Panc1 (cell line): ENCODE results near the gene PLEKHA8. TPM values are rescaled to one million over a fixed set of nuclear protein-coding genes. Genes with fewer than 3 reads are reported as not detected.

ENCODE experiments used
- ATAC-seq: fragments of 200-7000 bp; cut with Tn5 transposase; 2 replicates; pipeline ENCODE4 v1.9.1; 2020; ENCODE audit warnings: mild to moderate bottlenecking, moderate library complexity
- Bru-seq: library from RNA; stranded (reverse); fragments of 400-500 nt; gene quantifications from one replicate; lab custom pipeline; 2021; lab: Mats Ljungman, UMichigan
- BruChase-seq, 2 experiments: library from RNA; stranded (reverse); fragments of 400-500 nt; gene quantifications; one replicate each; lab custom pipeline; 2021; lab: Mats Ljungman, UMichigan
- BruUV-seq: library from RNA; stranded (reverse); fragments of 400-500 nt; replicated peaks from 2 replicates; lab custom pipeline; 2021; lab: Mats Ljungman, UMichigan
- CTCF ChIA-PET: fragments of 300-600 bp; sonication (Branson Sonifier 250); formaldehyde crosslinking; loops from one replicate; lab custom pipeline; 2022; ENCODE audit warnings: antibody characterized with exemption; lab: Charles Lee
- POLR2A ChIA-PET: fragments of 300-600 bp; sonication (Branson Sonifier 250); formaldehyde crosslinking; loops from one replicate; lab custom pipeline; 2022; ENCODE audit warnings: antibody characterized with exemption; lab: Charles Lee
- DNase-seq: peaks from one replicate; pipeline ENCODE4 v3.0.0-alpha.2; 2010; ENCODE audit warnings: low read depth, low spot score
- H3K27ac ChIP-seq: 2 replicates; pipeline ENCODE4 v1.5.1; 2011; ENCODE audit warnings: mild to moderate bottlenecking, low read length, inconsistent platforms
- H3K27me3 ChIP-seq: fragments of 200-500 bp; sonication (Bioruptor generic); 2 replicates; pipeline ENCODE4 v1.6.0; 2014; ENCODE audit warnings: low read length, inconsistent platforms; ENCODE audit not compliant: control insufficient read depth, insufficient read depth
- H3K36me3 ChIP-seq: fragments of 200-500 bp; sonication (Bioruptor generic); 2 replicates; pipeline ENCODE4 v1.5.1; 2014; ENCODE audit warnings: inconsistent platforms, mild to moderate bottlenecking, low read length, moderate library complexity; ENCODE audit not compliant: control insufficient read depth, insufficient read depth
- H3K4me1 ChIP-seq: 2 replicates; pipeline ENCODE4 v1.5.1; 2011; ENCODE audit warnings: inconsistent platforms, mild to moderate bottlenecking, low read length, moderate library complexity; ENCODE audit not compliant: control insufficient read depth, insufficient read depth
- H3K4me3 ChIP-seq, 2 experiments: 2 replicates each; pipeline ENCODE4 v1.5.1; 2011 to 2012; ENCODE audit warnings: low read depth in 2 of 2, low read length in 2 of 2, mild to moderate bottlenecking in 2 of 2, inconsistent platforms in 1 of 2, moderate library complexity in 1 of 2
- H3K9me3 ChIP-seq: fragments of 200-500 bp; sonication (Bioruptor generic); 2 replicates; pipeline ENCODE4 v1.5.1; 2014; ENCODE audit warnings: low read depth, mild to moderate bottlenecking, inconsistent platforms, low read length, moderate library complexity; ENCODE audit not compliant: control insufficient read depth, insufficient read depth
- POLR2AphosphoS5 ChIP-seq: IDR thresholded peaks from 2 replicates; pipeline ENCODE4 v1.6.1; 2012; ENCODE audit warnings: mild to moderate bottlenecking, low read depth, low read length, moderate library complexity
- REST ChIP-seq, 2 experiments: IDR thresholded peaks; 2 replicates each; pipeline ENCODE4 v1.6.1; 2011 to 2012; ENCODE audit warnings: low read depth in 2 of 2, control low read depth in 1 of 2, low read length in 1 of 2, mild to moderate bottlenecking in 1 of 2, moderate library complexity in 1 of 2; ENCODE audit not compliant: insufficient read depth in 1 of 2
- SIN3A ChIP-seq: IDR thresholded peaks from 2 replicates; pipeline ENCODE4 v1.6.1; 2012; ENCODE audit warnings: low read depth, mild to moderate bottlenecking, low read length, moderate library complexity, borderline replicate concordance; ENCODE audit not compliant: insufficient read depth
- TCF7L2 ChIP-seq: IDR thresholded peaks from 2 replicates; pipeline ENCODE4 v1.6.1; 2011; ENCODE audit warnings: mild to moderate bottlenecking, low read depth, low read length, inconsistent platforms
- in situ Hi-C: cut with HindIII; loops from 2 replicates; pipeline ENCODE4 v1.10.0; 2016; ENCODE audit warnings: low sequenced_read_pairs, low pct_unique_long_range_greater_than_20kb
- intact Hi-C: fragments of 100-400 bp; cut with micrococcal nuclease; formaldehyde crosslinking; loops from one replicate; pipeline ENCODE4 v1.10.0; 2022; ENCODE audit not compliant: unreplicated experiment
- long read RNA-seq: library from polyadenylated mRNA; unstranded; transcript quantifications from one replicate; pipeline ENCODE4 v2.0.0, GENCODE V29; 2021; ENCODE audit not compliant: unreplicated experiment
- polyA plus RNA-seq: library from polyadenylated mRNA; unstranded; fragments of >200 nt; gene quantifications from one replicate; pipeline ENCODE4 v1.2.1, GENCODE V29; 2012; ENCODE audit warnings: missing spikeins; ENCODE audit not compliant: insufficient read length
- total RNA-seq: library from RNA; stranded (reverse); gene quantifications from one replicate; pipeline ENCODE4 v1.2.1, GENCODE V29; 2021; ENCODE audit not compliant: unreplicated experiment
- TF ChIP-seq, protein P1 (sequence below): fragments of 450-650 bp; IDR thresholded peaks from 2 replicates; pipeline ENCODE4 v1.5.1; 2017; ENCODE audit warnings: mild to moderate bottlenecking

The PLEKHA8 gene
- total RNA-seq, result 20.7 TPM
- 10.0 TPM for polyA plus RNA-seq
- Bru-seq, nascent RNA, result percentile 73 among the genes with signal in this experiment
- BruChase-seq, experiment 1, labeled RNA remaining after a 2-hour chase, result percentile 77 among the genes with signal in this experiment
- percentile 69 among the genes with signal in this experiment for BruChase-seq, experiment 2, labeled RNA remaining after a 6-hour chase
- long read RNA-seq, full-length matches to known transcripts, result 19 of 41 reads
- long read RNA-seq, partial matches to known transcripts, result 2 of 41 reads
- long read RNA-seq, other reads (novel, unspliced or antisense), result 20 of 41 reads

DNA sequence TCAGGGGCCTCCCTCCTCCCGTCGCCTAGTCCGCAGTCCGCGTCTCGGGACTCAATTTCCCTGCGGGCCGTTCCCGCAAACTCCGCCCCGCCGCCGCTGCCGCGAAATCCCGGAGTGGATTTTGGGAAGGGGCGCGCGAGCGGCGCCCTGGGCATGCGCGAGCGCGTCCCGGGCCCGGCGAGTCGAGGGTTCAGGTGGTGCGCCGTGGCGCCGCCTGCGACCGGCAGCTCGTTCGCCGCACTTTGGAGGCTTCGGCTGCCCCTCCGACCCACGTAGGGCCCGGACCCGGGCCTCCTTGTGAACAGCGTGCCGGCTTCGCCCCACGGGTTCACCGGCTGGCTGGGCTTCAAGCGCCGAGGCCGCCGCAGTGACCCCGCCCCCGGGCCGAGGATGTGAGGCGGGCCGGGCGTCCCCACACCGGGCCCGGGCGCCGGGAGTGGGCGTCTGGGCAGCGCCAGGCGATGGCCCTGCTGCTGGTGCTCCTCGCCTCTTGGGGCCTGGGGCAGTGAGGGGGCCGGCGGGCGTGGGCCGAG is at the start of gene PLEKHA8:
PLEKHA8 (plus strand) TSS at position 197 of the 533 bp plus-strand sequence. CDS start 351 bp downstream, outside the sequence.
- TF ChIP-seq, protein P1, sequence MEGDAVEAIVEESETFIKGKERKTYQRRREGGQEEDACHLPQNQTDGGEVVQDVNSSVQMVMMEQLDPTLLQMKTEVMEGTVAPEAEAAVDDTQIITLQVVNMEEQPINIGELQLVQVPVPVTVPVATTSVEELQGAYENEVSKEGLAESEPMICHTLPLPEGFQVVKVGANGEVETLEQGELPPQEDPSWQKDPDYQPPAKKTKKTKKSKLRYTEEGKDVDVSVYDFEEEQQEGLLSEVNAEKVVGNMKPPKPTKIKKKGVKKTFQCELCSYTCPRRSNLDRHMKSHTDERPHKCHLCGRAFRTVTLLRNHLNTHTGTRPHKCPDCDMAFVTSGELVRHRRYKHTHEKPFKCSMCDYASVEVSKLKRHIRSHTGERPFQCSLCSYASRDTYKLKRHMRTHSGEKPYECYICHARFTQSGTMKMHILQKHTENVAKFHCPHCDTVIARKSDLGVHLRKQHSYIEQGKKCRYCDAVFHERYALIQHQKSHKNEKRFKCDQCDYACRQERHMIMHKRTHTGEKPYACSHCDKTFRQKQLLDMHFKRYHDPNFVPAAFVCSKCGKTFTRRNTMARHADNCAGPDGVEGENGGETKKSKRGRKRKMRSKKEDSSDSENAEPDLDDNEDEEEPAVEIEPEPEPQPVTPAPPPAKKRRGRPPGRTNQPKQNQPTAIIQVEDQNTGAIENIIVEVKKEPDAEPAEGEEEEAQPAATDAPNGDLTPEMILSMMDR, result no peak
- TF ChIP-seq TCF7L2 (peak; percentile 97), POLR2AphosphoS5 (peak; percentile 50; the same call in 1 of the 2 replicates), SIN3A (no peak; the same call in 1 of the 2 replicates), REST (IDR thresholded peaks at IDR 0.05; ENCODE audit: insufficient read depth in 1 of 2, low read depth in 2 of 2, low read length in 1 of 2) (no peak)
- Histone ChIP-seq H3K4me1 (peaks cover 42% of the 10 kb centered on the region), H3K36me3 (no peaks in the 10 kb centered on the region), H3K27me3 (no peaks in the 10 kb centered on the region), H3K27ac (peak within 1 kb of the TSS; percentile 84), H3K4me3 (peak within 1 kb of the TSS; percentile 61 to 81), H3K9me3 (no peaks in the 10 kb centered on the region)
- POLR2A ChIA-PET, result no interaction called here
- CTCF ChIA-PET, result no interaction called here
- no peak for DNase-seq
- BruUV-seq, result no TSS peak
- peak; percentile 73 for ATAC-seq
- intact Hi-C loops, result no loop called here
- in situ Hi-C loops, result no loop called here

GRCh38 chr7:29980151-29980550 is 48.1 kb upstream of the PLEKHA8 start:
- ChIA-PET CTCF (no interaction called here), POLR2A (interaction anchor here (0.6 kb wide), 2 partner anchors 67 to 831 kb away, joined by 3 to 6 read pairs; no protein-coding TSS in a partner anchor)
- DNase-seq, result no peak
- Histone ChIP-seq H3K36me3 (no peaks in the 10 kb centered on the region), H3K4me3 (no peak overlapping the region), H3K27me3 (no peaks in the 10 kb centered on the region), H3K27ac (no peak overlapping the region), H3K4me1 (0 out of 2 replicates have a peak, but pooled peaks cover 5% of the 10 kb centered on the region), H3K9me3 (no peaks in the 10 kb centered on the region)
- in situ Hi-C loops (no loop called here), intact Hi-C loops (no loop called here)
- TSS peak; percentile 11 for BruUV-seq
- ATAC-seq, result no peak
- TF ChIP-seq SIN3A (no peak), REST (IDR thresholded peaks at IDR 0.05; ENCODE audit: insufficient read depth in 1 of 2, low read depth in 2 of 2, low read length in 1 of 2) (no peak), POLR2AphosphoS5 (no peak), TCF7L2 (no peak)
- TF ChIP-seq, protein P1, result no peak
